HG03575 (cell line): Measurements from ENCODE around the gene TBXAS1.

ENCODE experiments used
- ATAC-seq: cut with Tn5 transposase; IDR thresholded peaks from one replicate; pipeline ENCODE4 v1.9.1; 2021; ENCODE audit not compliant: unreplicated experiment, insufficient number of reproducible peaks, low FRiP score; ENCODE audit errors: extremely low read depth

The TBXAS1 gene

GRCh38 chr7:140047197-140047596, 218.1 kb downstream of the TBXAS1 start:
- ATAC-seq, result no peak

DNA sequence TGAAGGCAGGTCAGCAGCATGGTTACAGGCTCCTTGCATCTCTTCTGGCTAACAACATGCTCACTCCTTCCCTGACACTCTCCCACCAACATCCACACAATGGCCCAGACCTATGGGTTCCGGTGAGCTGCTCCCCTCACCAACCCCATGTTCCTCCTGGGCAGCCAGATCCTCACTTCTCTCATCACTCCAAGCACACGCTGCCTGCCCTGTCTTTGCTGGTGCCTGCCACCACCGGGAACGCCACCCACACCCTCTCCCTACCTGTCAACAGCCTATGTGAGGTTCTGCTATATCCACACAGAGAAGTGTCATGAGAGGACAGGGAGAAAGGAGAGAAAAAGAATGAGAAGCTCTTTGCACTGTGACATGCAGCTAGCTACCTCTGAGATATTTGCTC, 219.1 kb downstream of the TBXAS1 start:
- no peak for ATAC-seq

GRCh38 chr7:140048989-140049338, 219.9 kb downstream of the TBXAS1 start:
- no peak for ATAC-seq

DNA sequence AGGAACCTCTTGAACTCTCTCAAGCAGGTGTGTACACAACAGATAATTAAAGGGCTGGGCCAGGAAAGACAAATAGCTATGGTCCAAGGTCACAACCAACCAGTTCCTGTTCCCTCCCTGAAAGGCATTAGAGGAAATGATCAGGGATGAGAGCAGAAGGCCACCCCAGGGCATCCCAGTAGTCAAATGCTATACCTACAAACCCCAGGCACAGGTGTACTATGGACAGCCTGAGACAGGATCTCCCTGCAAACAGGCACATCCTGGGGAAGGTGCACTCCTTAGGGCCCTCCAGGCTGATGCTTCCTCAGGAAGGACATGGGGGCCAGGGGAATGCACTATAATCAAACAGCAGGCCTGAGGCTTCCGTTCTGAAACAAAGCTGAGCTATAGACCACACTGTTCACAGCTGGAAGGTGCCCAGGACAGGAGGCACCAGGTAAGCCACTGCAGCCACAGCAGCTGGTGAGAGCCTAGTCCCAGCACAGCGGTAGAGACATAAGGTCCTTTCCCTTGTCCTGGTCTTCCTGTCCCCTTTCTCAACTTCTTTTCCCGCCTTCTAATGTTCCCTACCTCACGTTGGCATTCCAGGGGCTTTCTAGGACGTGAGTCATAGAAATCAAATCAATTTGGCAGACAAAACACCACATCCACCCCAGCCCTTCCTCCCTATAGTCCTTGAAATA, 220.4 kb downstream of the TBXAS1 start:
- no peak for ATAC-seq

GRCh38 chr7:140050100-140050499, 221.0 kb downstream of the TBXAS1 start:
- no peak for ATAC-seq

DNA sequence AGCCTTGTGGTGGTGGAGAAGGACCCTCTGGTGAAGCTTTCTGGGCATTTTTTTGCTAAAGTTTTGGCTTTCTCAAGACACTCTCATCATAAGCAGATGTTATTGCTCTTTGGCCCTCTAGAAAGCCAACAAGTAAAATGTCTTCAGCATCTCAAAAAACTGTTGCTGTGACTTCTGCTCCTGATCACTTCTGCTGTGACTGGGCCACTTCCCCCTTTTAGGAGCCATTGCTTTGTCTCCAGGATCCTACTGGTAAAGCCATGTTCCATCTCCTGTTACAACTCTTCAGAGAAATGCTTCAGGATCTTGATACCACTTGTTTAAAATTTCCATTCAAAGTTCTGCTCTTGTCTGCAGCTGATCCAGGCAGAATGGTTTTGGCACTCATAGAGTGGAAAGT, 222.8 kb downstream of the TBXAS1 start:
- no peak for ATAC-seq

- ATAC-seq, result peak; percentile 93
These were observed 224.9 kb downstream of the TBXAS1 start for GRCh38 chr7:140053812-140054539.

DNA sequence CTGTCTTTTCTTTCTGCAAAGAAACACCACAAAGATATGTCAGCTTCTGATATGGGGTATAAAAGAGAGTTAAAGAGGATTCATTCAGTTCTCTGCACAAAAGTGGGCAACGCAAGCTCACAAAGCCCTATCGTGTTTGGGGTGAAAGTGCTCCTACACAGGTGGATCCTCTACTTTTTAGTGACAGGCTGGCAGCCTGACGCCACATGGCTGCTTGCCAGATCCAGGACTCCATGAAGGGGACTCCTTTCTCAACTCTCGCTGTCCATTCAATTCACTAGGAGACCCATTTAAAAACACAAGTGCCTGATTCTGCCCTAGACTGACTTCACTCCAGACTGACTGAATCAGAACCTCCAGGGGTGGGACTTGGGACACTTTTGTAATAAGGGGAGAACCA, 225.7 kb downstream of the TBXAS1 start:
- ATAC-seq, result no peak

- ATAC-seq, result no peak
These were observed 226.8 kb downstream of the TBXAS1 start for GRCh38 chr7:140055833-140056232.

DNA sequence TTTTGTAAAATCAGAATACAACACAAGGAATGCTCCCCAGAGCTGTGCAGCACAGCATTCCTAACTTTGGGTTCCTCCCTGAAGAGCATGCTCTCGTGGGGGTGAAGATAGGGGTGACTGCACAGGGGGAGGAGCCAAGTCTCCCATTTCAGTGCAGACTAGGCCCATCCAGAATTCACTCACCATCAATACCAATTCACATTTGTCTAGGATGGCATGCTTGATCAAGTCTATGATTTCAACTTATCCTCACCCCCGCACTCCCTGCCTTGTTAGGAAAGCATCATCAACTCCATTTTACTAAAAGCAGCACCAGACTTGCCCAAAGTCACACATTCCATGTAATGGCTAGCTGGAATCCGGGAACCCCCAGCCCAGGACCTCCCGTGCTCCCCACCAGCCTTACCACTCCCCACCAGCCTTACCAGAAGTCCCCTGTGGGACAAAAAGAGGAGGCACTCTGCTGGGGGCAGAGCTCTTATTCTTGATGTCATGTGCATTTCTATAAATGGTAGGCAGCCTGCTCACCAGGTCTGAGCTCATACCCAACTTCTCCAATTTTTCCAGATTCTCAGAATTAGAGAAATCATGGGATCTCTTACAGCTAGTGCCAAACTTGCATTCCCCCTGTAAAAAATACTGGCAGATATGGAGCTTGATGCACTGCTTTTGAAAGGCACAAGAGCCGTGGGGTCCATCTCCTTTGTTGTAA, 227.5 kb downstream of the TBXAS1 start:
- ATAC-seq, result no peak

- ATAC-seq, result no peak
These were observed 228.1 kb downstream of the TBXAS1 start for GRCh38 chr7:140057143-140057535.

GRCh38 chr7:140058517-140058916, 229.5 kb downstream of the TBXAS1 start:
- no peak for ATAC-seq

GRCh38 chr7:140059273-140060242, 230.5 kb downstream of the TBXAS1 start:
- ATAC-seq, result no peak

- no peak for ATAC-seq
These were observed 231.2 kb downstream of the TBXAS1 start for GRCh38 chr7:140060243-140060630.

GRCh38 chr7:140060788-140061606, 231.9 kb downstream of the TBXAS1 start:
- ATAC-seq, result no peak

- no peak for ATAC-seq
These were observed 232.5 kb downstream of the TBXAS1 start for GRCh38 chr7:140061607-140061930.

GRCh38 chr7:140062118-140062527, 233.1 kb downstream of the TBXAS1 start:
- no peak for ATAC-seq

GRCh38 chr7:140062528-140063299, 233.7 kb downstream of the TBXAS1 start, which contains the start of gene PARP12:
Gene PARP12, minus strand, starts transcription at chr7:140062951. Its CDS starts 104 bp downstream, at chr7:140062847.
- peak; percentile 37 for ATAC-seq
